ENCODE measurements around the gene E4F1. TPM values are rescaled to one million over a fixed set of nuclear protein-coding genes. Genes with fewer than 3 reads are reported as not detected.

The E4F1 gene
- total RNA-seq, 4 donors from 2014 or later, result 30.6 to 60.6 (median 45.2) TPM

- WGBS, 2 donors, result 78 to 79% methylated on average over 17 to 21 of the region's 29 CpGs
- H3K27ac ChIP-seq, result no peak overlapping the region
- no peak for DNase-seq (ENCODE audit: low spot score in 2 of 2)
- peaks cover 0 to 48% (median 14%) of the 10 kb centered on the region in 3 donors for H3K36me3 ChIP-seq
- H3K9me3 ChIP-seq, result no peaks in the 10 kb centered on the region
- no peak overlapping the region for H3K4me3 ChIP-seq
- H3K27me3 ChIP-seq, result no peaks in the 10 kb centered on the region
- peaks cover 0 to 60% (median 31%) of the 10 kb centered on the region in 4 donors for H3K4me1 ChIP-seq
- no peak for TF ChIP-seq EP300 (IDR thresholded peaks at IDR 0.05)
- TF ChIP-seq POLR2A (IDR thresholded peaks at IDR 0.05), result no peak
These were observed 14.0 kb upstream of the E4F1 start for GRCh38 chr16:2209258-2210008.

- 76 to 89% methylated on average over 7 to 10 of the region's 17 CpGs for WGBS, 2 donors
- Histone ChIP-seq H3K4me1 (peaks cover 0 to 54% (median 29%) of the 10 kb centered on the region in 4 donors), H3K27ac (peak overlapping the region in 1 of 4 donors; percentile 36), H3K36me3 (peaks cover 0 to 48% (median 14%) of the 10 kb centered on the region in 3 donors), H3K9me3 (no peaks in the 10 kb centered on the region), H3K27me3 (no peaks in the 10 kb centered on the region), H3K4me3 (no peak overlapping the region)
- DNase-seq (ENCODE audit: low spot score in 2 of 2), result no peak
- TF ChIP-seq, protein P1, sequence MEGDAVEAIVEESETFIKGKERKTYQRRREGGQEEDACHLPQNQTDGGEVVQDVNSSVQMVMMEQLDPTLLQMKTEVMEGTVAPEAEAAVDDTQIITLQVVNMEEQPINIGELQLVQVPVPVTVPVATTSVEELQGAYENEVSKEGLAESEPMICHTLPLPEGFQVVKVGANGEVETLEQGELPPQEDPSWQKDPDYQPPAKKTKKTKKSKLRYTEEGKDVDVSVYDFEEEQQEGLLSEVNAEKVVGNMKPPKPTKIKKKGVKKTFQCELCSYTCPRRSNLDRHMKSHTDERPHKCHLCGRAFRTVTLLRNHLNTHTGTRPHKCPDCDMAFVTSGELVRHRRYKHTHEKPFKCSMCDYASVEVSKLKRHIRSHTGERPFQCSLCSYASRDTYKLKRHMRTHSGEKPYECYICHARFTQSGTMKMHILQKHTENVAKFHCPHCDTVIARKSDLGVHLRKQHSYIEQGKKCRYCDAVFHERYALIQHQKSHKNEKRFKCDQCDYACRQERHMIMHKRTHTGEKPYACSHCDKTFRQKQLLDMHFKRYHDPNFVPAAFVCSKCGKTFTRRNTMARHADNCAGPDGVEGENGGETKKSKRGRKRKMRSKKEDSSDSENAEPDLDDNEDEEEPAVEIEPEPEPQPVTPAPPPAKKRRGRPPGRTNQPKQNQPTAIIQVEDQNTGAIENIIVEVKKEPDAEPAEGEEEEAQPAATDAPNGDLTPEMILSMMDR (IDR thresholded peaks at IDR 0.05), result no peak
- TF ChIP-seq POLR2A (IDR thresholded peaks at IDR 0.05) (no peak), EP300 (IDR thresholded peaks at IDR 0.05) (no peak)
These were observed 13.4 kb upstream of the E4F1 start for GRCh38 chr16:2210009-2210332.

GRCh38 chr16:2210386-2211365 is 12.7 kb upstream of the E4F1 start, which contains the start of gene BRICD5:
Gene BRICD5 (minus strand): TSS chr16:2210863. CDS start chr16:2210833, 30 bp downstream.
- no peaks in the 10 kb centered on the region for H3K9me3 ChIP-seq
- DNase-seq (ENCODE audit: low spot score in 2 of 2), result no peak
- no peaks in the 10 kb centered on the region for H3K27me3 ChIP-seq
- H3K4me3 ChIP-seq, result no peak within 1 kb of the TSS
- WGBS, 2 donors, result 53 to 58% methylated on average over 9 to 11 of the region's 24 CpGs
- H3K4me1 ChIP-seq, result peaks cover 0 to 59% (median 30%) of the 10 kb centered on the region in 4 donors
- peak within 1 kb of the TSS in 1 of 4 donors; percentile 36 for H3K27ac ChIP-seq
- peaks cover 0 to 48% (median 14%) of the 10 kb centered on the region in 3 donors for H3K36me3 ChIP-seq
- TF ChIP-seq POLR2A (IDR thresholded peaks at IDR 0.05) (no peak), EP300 (IDR thresholded peaks at IDR 0.05) (no peak)
- TF ChIP-seq, protein P1 (IDR thresholded peaks at IDR 0.05), result no peak

GRCh38 chr16:2211923-2212347 is 11.5 kb upstream of the E4F1 start:
- WGBS, 2 donors, result 78 to 87% methylated on average over 5 to 11 of the region's 11 CpGs
- Histone ChIP-seq H3K4me1 (peaks cover 0 to 47% (median 22%) of the 10 kb centered on the region in 4 donors), H3K27ac (no peak overlapping the region), H3K27me3 (no peaks in the 10 kb centered on the region), H3K36me3 (peaks cover 0 to 42% (median 14%) of the 10 kb centered on the region in 3 donors), H3K4me3 (no peak overlapping the region), H3K9me3 (no peaks in the 10 kb centered on the region)
- no peak for DNase-seq (ENCODE audit: low spot score in 2 of 2)
- TF ChIP-seq POLR2A (IDR thresholded peaks at IDR 0.05), result no peak
- TF ChIP-seq, protein P1 (IDR thresholded peaks at IDR 0.05), result no peak
- TF ChIP-seq EP300 (IDR thresholded peaks at IDR 0.05), result no peak

Measured in tibial nerve (tissue), 4 donors.